KMS-11 (cell line): ENCODE data around the gene AFMID.

Experiments used
- H2AFZ ChIP-seq: fragments of 200-600 bp; sonication (generic); 2 replicates; pipeline ENCODE4 v1.6.1; 2016; ENCODE audit warnings: antibody characterized with exemption, mixed run types, low read depth
- H3K27ac ChIP-seq: fragments of 200-600 bp; sonication (generic); 2 replicates; pipeline ENCODE4 v1.6.1; 2016; ENCODE audit warnings: mild to moderate bottlenecking, mixed run types
- H3K27me3 ChIP-seq: fragments of 200-600 bp; sonication (generic); 2 replicates; pipeline ENCODE4 v1.6.1; 2017; ENCODE audit warnings: mild to moderate bottlenecking, low read depth, mixed run types, moderate library complexity; ENCODE audit not compliant: insufficient read depth
- H3K36me3 ChIP-seq: fragments of 200-600 bp; sonication (generic); 2 replicates; pipeline ENCODE4 v1.6.1; 2017; ENCODE audit warnings: mild to moderate bottlenecking, mixed run types; ENCODE audit not compliant: insufficient read depth
- H3K4me1 ChIP-seq: fragments of 200-600 bp; sonication (generic); 2 replicates; pipeline ENCODE4 v1.6.1; 2016; ENCODE audit warnings: mild to moderate bottlenecking, low read depth, mixed run types; ENCODE audit not compliant: poor library complexity, severe bottlenecking
- H3K4me2 ChIP-seq: fragments of 200-600 bp; sonication (generic); 2 replicates; pipeline ENCODE4 v1.7.0; 2016; ENCODE audit warnings: mild to moderate bottlenecking, mixed run types
- H3K4me3 ChIP-seq: fragments of 200-600 bp; sonication (generic); IDR thresholded peaks from 2 replicates; pipeline ENCODE4 v1.6.1; 2017; ENCODE audit warnings: low read depth, low read length, mixed read lengths; ENCODE audit not compliant: insufficient read depth
- H3K79me2 ChIP-seq: fragments of 200-600 bp; sonication (generic); 2 replicates; pipeline ENCODE4 v1.6.1; 2016; ENCODE audit warnings: low read depth, mixed run types; ENCODE audit not compliant: insufficient read depth
- H3K9ac ChIP-seq: fragments of 200-600 bp; sonication (generic); 2 replicates; pipeline ENCODE4 v1.6.1; 2016; ENCODE audit warnings: mild to moderate bottlenecking, mixed run types
- H4K20me1 ChIP-seq: fragments of 200-600 bp; sonication (generic); 2 replicates; pipeline ENCODE4 v1.6.1; 2016; ENCODE audit warnings: mild to moderate bottlenecking, mixed run types; ENCODE audit not compliant: insufficient read depth
- CTCF ChIP-seq: fragments of 200-600 bp; sonication (generic); conservative IDR thresholded peaks from 2 replicates; pipeline ENCODE4 v1.6.1; 2017; ENCODE audit warnings: low read depth, mild to moderate bottlenecking, antibody characterized with exemption, low read length, moderate library complexity, mixed read lengths

AFMID gene

GRCh38 chr17:78230996-78231935, 44.1 kb downstream of the AFMID start, which contains the start of gene TMEM235:
TSS of gene TMEM235 (plus strand) at chr17:78231631. CDS start at chr17:78232024, 393 bp downstream.
- H3K4me2 ChIP-seq: peak within 1 kb of the TSS; percentile 79
- peak within 1 kb of the TSS; percentile 75; the same call in 1 of the 2 replicates for H2AFZ ChIP-seq
- peaks cover 23% of the 10 kb centered on the region for H3K4me1 ChIP-seq
- no peaks in the 10 kb centered on the region for H4K20me1 ChIP-seq
- no peaks in the 10 kb centered on the region for H3K27me3 ChIP-seq
- no peaks in the 10 kb centered on the region for H3K36me3 ChIP-seq
- no peak within 1 kb of the TSS; the same call in 1 of the 2 replicates for H3K9ac ChIP-seq
- no peak within 1 kb of the TSS; the same call in 1 of the 2 replicates for H3K27ac ChIP-seq
- no peaks in the 10 kb centered on the region for H3K79me2 ChIP-seq
- TF ChIP-seq CTCF: no peak
- no peak within 1 kb of the TSS for H3K4me3 ChIP-seq

- Histone ChIP-seq H3K4me3 (no peak overlapping the region), H3K4me2 (no peak overlapping the region), H3K36me3 (no peaks in the 10 kb centered on the region), H3K9ac (no peak overlapping the region), H3K27ac (no peak overlapping the region), H3K79me2 (no peaks in the 10 kb centered on the region), H2AFZ (no peak overlapping the region), H4K20me1 (no peaks in the 10 kb centered on the region), H3K4me1 (peaks cover 23% of the 10 kb centered on the region), H3K27me3 (no peaks in the 10 kb centered on the region)
- no peak for TF ChIP-seq CTCF
These were observed 45.1 kb downstream of the AFMID start for GRCh38 chr17:78231991-78232858.

- H3K4me2 ChIP-seq: no peak overlapping the region
- H3K4me1 ChIP-seq: peaks cover 23% of the 10 kb centered on the region
- H3K79me2 ChIP-seq: no peaks in the 10 kb centered on the region
- no peak overlapping the region for H3K27ac ChIP-seq
- H3K36me3 ChIP-seq: no peaks in the 10 kb centered on the region
- TF ChIP-seq CTCF: no peak
- H4K20me1 ChIP-seq: no peaks in the 10 kb centered on the region
- no peak overlapping the region for H2AFZ ChIP-seq
- no peak overlapping the region for H3K4me3 ChIP-seq
- no peak overlapping the region for H3K9ac ChIP-seq
- H3K27me3 ChIP-seq: no peaks in the 10 kb centered on the region
These were observed 45.7 kb downstream of the AFMID start for GRCh38 chr17:78232859-78233173.

GRCh38 chr17:78233678-78234077, 46.5 kb downstream of the AFMID start:
- Histone ChIP-seq H3K4me2 (no peak overlapping the region), H3K36me3 (no peaks in the 10 kb centered on the region), H3K4me1 (peaks cover 23% of the 10 kb centered on the region), H3K4me3 (no peak overlapping the region), H3K9ac (no peak overlapping the region), H3K79me2 (no peaks in the 10 kb centered on the region), H3K27ac (no peak overlapping the region), H4K20me1 (no peaks in the 10 kb centered on the region), H2AFZ (no peak overlapping the region), H3K27me3 (no peaks in the 10 kb centered on the region)
- TF ChIP-seq CTCF: no peak
